HepG2 (cell line): ENCODE results near the gene TMEM258. TPM values are rescaled to one million over a fixed set of nuclear protein-coding genes. Genes with fewer than 3 reads are reported as not detected.

ENCODE experiments used
- ASH2L ChIP-seq: fragments of 300-600, 200-600 bp; sonication (generic); IDR thresholded peaks from 2 replicates; pipeline ENCODE4 v1.7.0; 2017; ENCODE audit warnings: low read depth, mild to moderate bottlenecking, moderate library complexity, mixed read lengths, low read length; ENCODE audit not compliant: insufficient read length
- ATF2 ChIP-seq: sonication (generic); formaldehyde crosslinking; IDR thresholded peaks from 2 replicates; pipeline ENCODE4 v1.4.0; 2020; ENCODE audit warnings: missing genetic modification reagents
- BORCS8-MEF2B ChIP-seq: sonication (generic); formaldehyde crosslinking; IDR thresholded peaks from 2 replicates; pipeline ENCODE4 v1.8.0; 2022; ENCODE audit warnings: mild to moderate bottlenecking, missing genetic modification reagents
- GATA4 ChIP-seq: sonication (generic); IDR thresholded peaks from 2 replicates; pipeline ENCODE4 v1.6.1; 2016; ENCODE audit warnings: antibody characterized with exemption, low read depth, borderline replicate concordance
- KDM2A ChIP-seq: sonication (generic); formaldehyde crosslinking; IDR thresholded peaks from 2 replicates; pipeline ENCODE4 v1.4.0; 2020; ENCODE audit warnings: low read depth, missing genetic modification reagents, borderline replicate concordance
- MAZ ChIP-seq, 2 experiments: sonication (generic) in 1 of 2; formaldehyde crosslinking in 1 of 2; IDR thresholded peaks; 2 replicates each; pipeline versions ENCODE4 v1.5.0 to v1.6.1; 2012 to 2020; ENCODE audit warnings: low read depth in 2 of 2, mild to moderate bottlenecking in 2 of 2, borderline replicate concordance in 1 of 2, improper control_type of control experiment in 1 of 2, low read length in 1 of 2, missing genetic modification reagents in 1 of 2, moderate library complexity in 1 of 2
- MED1 ChIP-seq: sonication (generic); formaldehyde crosslinking; IDR thresholded peaks from 2 replicates; pipeline ENCODE4 v1.4.0; 2020; ENCODE audit warnings: missing genetic modification reagents
- NR2C2 ChIP-seq: sonication (generic); formaldehyde crosslinking; IDR thresholded peaks from 2 replicates; pipeline ENCODE4 v1.4.0; 2020; ENCODE audit warnings: missing genetic modification reagents, mild to moderate bottlenecking, moderate library complexity, borderline replicate concordance
- PATZ1 ChIP-seq: sonication (generic); formaldehyde crosslinking; IDR thresholded peaks from 2 replicates; pipeline ENCODE4 v1.4.0; 2020; ENCODE audit warnings: missing genetic modification reagents
- RBM39 ChIP-seq: fragments of 200-400 bp; formaldehyde crosslinking; IDR thresholded peaks from one replicate; pipeline ENCODE4 v1.6.1; 2018; ENCODE audit warnings: antibody characterized with exemption, mild to moderate bottlenecking, low read depth, low read length; ENCODE audit not compliant: poor library complexity, severe bottlenecking
- SATB2 ChIP-seq: sonication (generic); formaldehyde crosslinking; IDR thresholded peaks from 2 replicates; pipeline ENCODE4 v1.5.0; 2020; ENCODE audit warnings: missing genetic modification reagents
- SP5 ChIP-seq: IDR thresholded peaks from 2 replicates; pipeline ENCODE4 v1.6.1; 2016; ENCODE audit warnings: low read depth, borderline replicate concordance
- TCF7L2 ChIP-seq: IDR thresholded peaks from 2 replicates; pipeline ENCODE4 v1.6.1; 2011; ENCODE audit warnings: mild to moderate bottlenecking, low read depth, low read length, moderate library complexity
- ZHX2 ChIP-seq, 2 experiments: sonication (generic) in 1 of 2; formaldehyde crosslinking in 1 of 2; IDR thresholded peaks; 2 replicates each; pipeline versions ENCODE4 v1.6.1 to v1.9.0; 2014 to 2022; ENCODE audit warnings: antibody characterized with exemption in 1 of 2, borderline replicate concordance in 1 of 2, inconsistent platforms in 1 of 2, low read depth in 1 of 2, missing genetic modification reagents in 1 of 2
- ZNF180 ChIP-seq: sonication (generic); formaldehyde crosslinking; IDR thresholded peaks from 2 replicates; pipeline ENCODE4 v1.4.0; 2020; ENCODE audit warnings: low read depth, missing genetic modification reagents, borderline replicate concordance
- ZNF207 ChIP-seq: fragments of 450-650 bp; IDR thresholded peaks from 2 replicates; pipeline ENCODE4 v1.6.1; 2016; ENCODE audit warnings: antibody characterized with exemption, borderline replicate concordance
- ZNF333 ChIP-seq: sonication (generic); formaldehyde crosslinking; IDR thresholded peaks from 2 replicates; pipeline ENCODE4 v1.4.0; 2020; ENCODE audit warnings: mild to moderate bottlenecking, missing genetic modification reagents, borderline replicate concordance
- polyA plus RNA-seq, 8 experiments: library from polyadenylated mRNA; depleted of rRNA in 3 of 8; stranded (reverse) in 7 of 8; unstranded in 1 of 8; fragments of >200 nt; fragmentation: Illumina TruSeq in 4 of 8; extraction: Trizol in 4 of 8; gene quantifications; 2 replicates each; pipeline versions ENCODE4 v1.2.1 to v1.2.3, GENCODE V29; 2011 to 2016; ENCODE audit warnings: low read depth in 4 of 8, missing spikeins in 1 of 8, mixed read lengths in 1 of 8; ENCODE audit not compliant: insufficient read depth in 1 of 8
- total RNA-seq, 5 experiments: library from RNA; depleted of rRNA; stranded (reverse); fragments of >200 nt; fragmentation: Illumina TruSeq; extraction: Trizol; gene quantifications; 2 replicates each; pipeline ENCODE4 v1.2.3, GENCODE V29; 2016; ENCODE audit warnings: low read depth in 1 of 5

The TMEM258 gene
- total and polyA plus RNA-seq, 2 of the 13 experiments (the other 11 are each of a cell fraction or from before 2014, with no cell fraction given), result 175 to 424 TPM

- TF ChIP-seq MAZ (IDR thresholded peaks at IDR 0.05; ENCODE audit: borderline replicate concordance, low read depth, low read length), result peak; percentile 52; the same call in 1 of the 2 replicates
- peak; percentile 86 for TF ChIP-seq MAZ (CRISPR knock-in tag; IDR thresholded peaks at IDR 0.05; ENCODE audit: low read depth)
- TF ChIP-seq ZNF207, result no peak
- TF ChIP-seq SATB2 (CRISPR knock-in tag), result peak; percentile 92
- peak; percentile 55; the same call in 1 of the 2 replicates for TF ChIP-seq BORCS8-MEF2B (CRISPR knock-in tag)
- TF ChIP-seq ZHX2 (IDR thresholded peaks at IDR 0.05; ENCODE audit: low read depth), result peak; percentile 70; the same call in 1 of the 2 replicates
- TF ChIP-seq ZHX2 (CRISPR knock-in tag; IDR thresholded peaks at IDR 0.05; ENCODE audit: borderline replicate concordance), result peak; percentile 42; the same call in 1 of the 2 replicates
- 0 out of 2 replicates have a peak, but pooled peaks have one; percentile 39 for TF ChIP-seq ATF2 (CRISPR knock-in tag)
- no peak for TF ChIP-seq ZNF180 (CRISPR knock-in tag)
- 0 out of 2 replicates have a peak, but pooled peaks have one; percentile 10 for TF ChIP-seq ZNF333 (CRISPR knock-in tag)
- peak; percentile 54; the same call in 1 of the 2 replicates for TF ChIP-seq SP5 (CRISPR knock-in tag)
- no peak for TF ChIP-seq TCF7L2
- TF ChIP-seq PATZ1 (CRISPR knock-in tag), result peak; percentile 97
- TF ChIP-seq GATA4, result peak; percentile 76; the same call in 1 of the 2 replicates
- TF ChIP-seq NR2C2 (CRISPR knock-in tag), result peak; percentile 79
- TF ChIP-seq MED1 (CRISPR knock-in tag), result peak; percentile 84
- TF ChIP-seq RBM39, result peak; percentile 88
- TF ChIP-seq KDM2A (CRISPR knock-in tag), result peak; percentile 27; the same call in 1 of the 2 replicates
- TF ChIP-seq ASH2L, result peak; percentile 96
Measured at GRCh38 chr11:61756452-61757212, 35.8 kb downstream of the TMEM258 start (continued).
